Astrocyte of the spinal cord (primary cell): ENCODE measurements around the gene FAM124A.

Source experiments
- DNase-seq: peaks from one replicate; pipeline ENCODE4 v3.0.0; 2011; ENCODE audit warnings: low read depth, low spot score
- H3K4me3 ChIP-seq: 2 replicates; pipeline ENCODE4 v1.5.1; 2011; ENCODE audit warnings: low read depth, mild to moderate bottlenecking, low read length, moderate library complexity
- CTCF ChIP-seq: IDR thresholded peaks from 2 replicates; pipeline ENCODE4 v1.5.1; 2012; ENCODE audit warnings: low read depth, mild to moderate bottlenecking, low read length, inconsistent platforms
- in situ Hi-C: cut with HindIII; loops from 2 replicates; pipeline ENCODE4 v1.10.0; 2017; ENCODE audit warnings: low sequenced_read_pairs

FAM124A gene

GRCh38 chr13:51313619-51314018 is 91.4 kb downstream of the FAM124A start:
- no peak for DNase-seq
- in situ Hi-C loops: no loop called here
- H3K4me3 ChIP-seq: no peak overlapping the region
- TF ChIP-seq CTCF: no peak

GRCh38 chr13:51317262-51317661 is 95.1 kb downstream of the FAM124A start:
- no peak for TF ChIP-seq CTCF
- H3K4me3 ChIP-seq: no peak overlapping the region
- DNase-seq: peak; percentile 81
- in situ Hi-C loops: no loop called here

- no peak for TF ChIP-seq CTCF
- no peak for DNase-seq
- no peak overlapping the region for H3K4me3 ChIP-seq
- in situ Hi-C loops: no loop called here
Observed at GRCh38 chr13:51318015-51318414, 95.8 kb downstream of the FAM124A start.

GRCh38 chr13:51318876-51319275 is 96.7 kb downstream of the FAM124A start:
- no peak for TF ChIP-seq CTCF
- DNase-seq: no peak
- no peak overlapping the region for H3K4me3 ChIP-seq
- in situ Hi-C loops: no loop called here

- H3K4me3 ChIP-seq: no peak overlapping the region
- in situ Hi-C loops: no loop called here
- DNase-seq: no peak
- TF ChIP-seq CTCF: no peak
Observed at GRCh38 chr13:51321836-51322235, 99.6 kb downstream of the FAM124A start.

- DNase-seq: no peak
- in situ Hi-C loops: no loop called here
- no peak for TF ChIP-seq CTCF
- H3K4me3 ChIP-seq: no peak overlapping the region
Observed at GRCh38 chr13:51322826-51323225, 100.6 kb downstream of the FAM124A start.
